Measurements from ENCODE around the gene AGER.

Gene AGER

GRCh38 chr6:32154514-32155161, 29.4 kb downstream of the AGER start:
- H3K4me3 ChIP-seq (ENCODE audit: low read length), result peak overlapping the region; percentile 92
- peak; percentile 28 for DNase-seq (ENCODE audit: low read depth)
- peak; percentile 60 for TF ChIP-seq CTCF (conservative IDR thresholded peaks at IDR 0.05; ENCODE audit: low read depth, low read length)

GRCh38 chr6:32153564-32154513, 30.2 kb downstream of the AGER start, which contains the start of gene PPT2:
TSS of gene PPT2 (plus strand) at chr6:32154141. CDS start at chr6:32154595, 454 bp downstream.
- peak within 1 kb of the TSS; percentile 92 for H3K4me3 ChIP-seq (ENCODE audit: low read length)
- peak; percentile 80 for DNase-seq (ENCODE audit: low read depth)
- TF ChIP-seq CTCF (conservative IDR thresholded peaks at IDR 0.05; ENCODE audit: low read depth, low read length), result peak; percentile 44

GRCh38 chr6:32152769-32153563, 31.1 kb downstream of the AGER start:
- no peak for DNase-seq (ENCODE audit: low read depth)
- H3K4me3 ChIP-seq (ENCODE audit: low read length), result peak overlapping the region; percentile 92
- no peak for TF ChIP-seq CTCF (conservative IDR thresholded peaks at IDR 0.05; ENCODE audit: low read depth, low read length)

- TF ChIP-seq CTCF (conservative IDR thresholded peaks at IDR 0.05; ENCODE audit: low read depth, low read length), result no peak
- DNase-seq (ENCODE audit: low read depth), result no peak
- H3K4me3 ChIP-seq (ENCODE audit: low read length), result peak within 1 kb of the TSS; percentile 14
Observed at GRCh38 chr6:32151863-32152768, 31.9 kb downstream of the AGER start, which contains the start of gene PRRT1. TSS of gene PRRT1 (minus strand) at chr6:32151939. CDS start at chr6:32151827, 112 bp downstream.

- no peak for DNase-seq (ENCODE audit: low read depth)
- no peak for TF ChIP-seq CTCF (conservative IDR thresholded peaks at IDR 0.05; ENCODE audit: low read depth, low read length)
- H3K4me3 ChIP-seq (ENCODE audit: low read length), result no peak overlapping the region
Observed at GRCh38 chr6:32151181-32151862, 32.7 kb downstream of the AGER start.

All from retinal pigment epithelial cell (primary cell).